HG03571 (cell line): Measurements from ENCODE around the gene MYO5B.

ENCODE experiments used
- ATAC-seq: cut with Tn5 transposase; IDR thresholded peaks from one replicate; pipeline ENCODE4 v1.9.1; 2021; ENCODE audit not compliant: unreplicated experiment

MYO5B gene

DNA sequence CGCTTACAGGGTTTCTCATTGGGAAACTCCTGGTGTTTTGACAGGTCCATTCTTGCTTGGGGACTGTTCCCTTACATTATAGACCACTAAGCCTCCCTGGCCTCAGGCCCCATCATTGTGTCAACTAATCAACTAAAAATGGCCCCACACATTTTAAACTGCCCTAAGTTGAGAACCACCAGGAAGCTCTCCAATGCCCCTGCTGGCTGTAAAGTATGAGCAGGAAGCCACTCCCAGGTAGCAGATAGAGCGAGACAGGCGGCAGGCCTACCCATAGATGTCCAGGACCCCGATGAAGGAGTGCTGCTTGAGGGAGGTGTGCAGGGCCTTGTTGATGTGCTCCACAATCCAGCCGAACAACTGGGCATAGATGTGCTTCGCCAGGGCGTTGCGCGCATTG lies 220.9 kb downstream of the MYO5B start:
- no peak for ATAC-seq

DNA sequence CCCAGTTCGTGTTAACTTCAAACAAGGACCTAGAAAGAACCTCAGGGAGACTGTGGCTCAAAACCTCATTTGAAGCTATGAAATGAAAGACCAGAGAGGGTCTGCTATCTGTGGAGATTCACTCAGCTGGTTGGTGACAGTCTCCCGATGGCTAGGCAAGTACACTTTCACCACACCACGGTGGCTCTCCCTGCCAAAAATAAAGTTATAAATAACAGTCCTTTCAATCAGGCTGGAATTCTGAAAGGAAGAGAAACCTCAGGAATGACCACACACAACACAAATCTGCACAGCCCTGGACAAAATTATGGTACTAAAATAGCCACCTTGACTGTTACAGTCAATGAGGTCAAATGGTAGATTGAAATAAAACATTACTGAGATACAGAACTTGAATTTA lies 221.4 kb downstream of the MYO5B start:
- no peak for ATAC-seq

DNA sequence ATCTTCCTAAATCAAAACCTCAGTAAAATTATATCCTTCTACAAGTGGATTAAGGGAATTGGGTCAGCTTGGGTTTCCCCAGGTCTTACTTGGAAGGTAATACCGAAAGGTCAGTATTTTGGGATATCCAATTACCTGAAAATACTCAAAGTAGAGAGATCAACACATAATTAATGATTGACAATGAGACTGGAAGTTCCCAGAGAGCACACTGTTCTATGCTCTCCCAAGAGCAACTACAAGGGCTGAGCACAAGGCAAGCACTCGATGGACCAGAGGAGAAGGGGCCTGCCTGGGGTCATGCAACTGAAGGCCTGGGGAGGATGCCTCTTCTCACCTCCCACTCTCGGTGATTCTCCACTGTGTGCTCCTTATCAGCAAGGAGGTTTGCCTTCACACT lies 222.4 kb downstream of the MYO5B start:
- ATAC-seq = no peak

DNA sequence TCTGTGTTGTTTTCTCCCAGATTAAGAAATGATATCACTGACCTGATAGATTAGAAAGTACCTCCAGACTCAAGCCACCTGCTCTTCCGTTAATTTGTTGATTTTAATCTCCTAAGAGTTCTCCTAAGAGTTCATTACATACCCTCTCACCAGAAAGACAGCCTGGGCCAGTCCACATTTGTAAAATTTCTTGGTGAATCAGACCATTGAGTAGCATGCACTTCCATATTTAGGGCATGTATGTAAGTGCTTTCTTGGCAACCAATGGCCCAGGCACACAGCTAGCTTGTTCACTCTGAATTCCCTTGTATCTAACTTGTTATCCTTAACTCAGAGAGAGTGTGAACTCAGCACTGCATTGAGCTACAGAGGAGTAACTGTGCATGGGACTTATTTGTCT lies 223.5 kb downstream of the MYO5B start:
- ATAC-seq = no peak

DNA sequence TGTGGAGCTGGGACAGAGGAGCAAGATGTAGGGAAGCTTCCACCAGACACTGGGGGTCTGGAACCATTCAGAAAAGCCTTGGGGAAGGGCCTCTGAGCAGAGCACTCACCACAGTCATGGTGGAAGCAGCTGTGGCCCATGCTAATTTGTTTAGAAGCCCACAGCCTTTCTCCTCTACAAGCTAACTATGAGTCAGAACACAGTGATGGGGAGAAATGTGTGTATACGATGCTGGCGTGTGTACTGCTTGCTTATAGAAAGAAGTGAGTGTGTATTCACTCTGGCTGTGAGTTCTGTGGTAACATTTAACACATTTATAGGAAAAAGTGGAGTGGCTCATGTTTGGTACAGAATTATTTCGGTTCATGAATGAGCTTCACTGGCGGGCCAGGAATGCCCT lies 224.6 kb downstream of the MYO5B start:
- ATAC-seq = peak; percentile 52

DNA sequence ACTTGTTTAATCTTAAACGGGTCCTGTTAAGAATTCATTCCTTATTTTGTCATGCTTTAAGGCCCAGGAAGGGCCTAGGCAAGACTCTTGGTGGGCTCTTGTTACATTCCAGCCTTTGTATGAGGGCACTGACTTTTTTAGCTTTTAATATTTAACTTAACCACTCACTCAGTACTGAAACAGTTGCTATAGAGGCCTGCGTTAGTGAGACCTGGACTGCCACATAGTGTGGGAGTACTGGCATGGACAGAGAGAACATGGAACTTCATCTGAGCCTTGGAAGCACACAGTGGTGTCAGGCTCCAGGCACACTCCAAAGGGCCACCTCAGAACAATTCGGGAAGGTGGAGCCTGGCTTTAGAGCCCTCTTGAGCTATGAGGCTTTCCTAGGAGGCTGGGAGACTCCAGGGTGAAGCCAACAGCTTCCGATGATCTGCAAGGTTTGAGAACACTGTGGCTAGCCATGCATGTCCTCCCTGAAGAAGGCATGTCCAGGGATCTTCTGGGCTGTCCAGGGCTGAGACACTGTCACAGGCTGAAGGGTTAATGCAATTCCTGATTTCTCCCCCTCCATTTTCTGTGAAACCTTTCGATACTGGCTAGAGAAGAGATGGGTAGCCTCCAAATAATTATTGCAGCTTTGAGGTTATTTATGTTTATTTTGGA lies 226.2 kb downstream of the MYO5B start:
- ATAC-seq = no peak

DNA sequence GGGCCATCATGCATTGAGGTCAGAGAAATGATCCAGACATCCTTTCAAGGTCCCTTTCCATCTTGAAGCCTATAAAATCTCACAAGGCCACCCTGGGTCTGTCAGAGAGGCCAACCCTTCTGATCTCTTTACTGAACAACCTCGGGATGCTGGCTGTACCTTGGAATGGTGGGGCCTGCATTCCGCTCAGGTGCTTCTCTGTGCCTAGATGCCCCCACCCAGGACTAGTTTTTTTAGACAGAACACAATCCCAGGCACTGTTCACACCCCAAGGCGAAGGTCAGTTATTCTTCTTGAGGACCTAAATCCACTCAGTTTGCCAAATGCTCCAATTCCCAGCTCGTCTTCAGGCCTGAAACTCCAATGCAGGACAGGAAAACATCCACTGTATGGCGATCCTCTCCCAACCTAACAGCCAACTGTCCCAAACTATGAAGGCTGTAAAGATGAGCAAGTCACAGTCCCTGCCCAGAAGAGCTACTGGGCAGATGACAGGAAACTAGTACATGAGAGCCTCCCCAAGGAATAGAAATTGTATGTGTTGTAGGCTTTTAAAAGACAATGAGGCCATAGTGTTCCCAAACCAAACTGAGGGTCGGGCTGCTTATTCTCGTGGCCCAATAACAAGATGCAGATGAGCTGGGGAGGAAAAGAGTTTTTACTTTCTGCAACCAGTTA lies 227.2 kb downstream of the MYO5B start:
- ATAC-seq = no peak

DNA sequence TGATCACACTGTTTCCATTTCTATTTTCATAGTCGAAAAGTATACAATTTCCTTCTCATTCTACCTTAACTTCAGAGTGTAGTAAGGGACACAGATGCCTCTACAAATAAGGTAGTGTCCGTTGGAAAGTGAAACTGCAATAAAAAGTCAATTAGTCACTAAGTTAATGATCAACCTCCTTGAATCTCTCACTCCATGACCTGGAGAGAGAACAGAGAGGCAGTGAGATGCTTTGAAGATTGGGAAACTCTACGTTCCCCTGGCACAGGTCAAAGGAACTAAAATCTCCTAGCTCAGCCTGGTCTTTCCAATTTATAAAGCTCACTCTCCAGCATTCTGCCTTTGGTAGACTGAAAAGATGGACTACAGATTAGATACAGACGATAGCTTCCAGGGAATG lies 227.8 kb downstream of the MYO5B start:
- peak; percentile 70 for ATAC-seq

DNA sequence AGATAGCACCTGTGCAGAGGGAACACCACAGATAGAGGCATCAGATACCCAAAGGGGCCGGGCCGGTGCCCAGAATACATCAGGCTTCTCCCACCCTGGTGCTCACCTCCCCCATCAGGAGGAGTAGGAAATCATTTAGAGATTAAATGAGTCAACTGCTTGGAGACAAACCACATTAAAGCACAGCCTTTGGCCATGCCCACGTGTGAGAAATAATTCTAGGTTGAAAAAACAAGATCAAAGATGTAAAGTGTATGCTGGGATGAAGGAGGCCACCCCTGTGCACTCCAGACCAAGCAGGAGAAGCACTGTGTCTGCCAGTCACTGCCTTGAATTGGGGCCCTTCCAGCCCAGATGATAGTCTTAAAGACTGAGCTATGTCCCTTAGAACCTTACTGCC lies 228.9 kb downstream of the MYO5B start:
- ATAC-seq = no peak

DNA sequence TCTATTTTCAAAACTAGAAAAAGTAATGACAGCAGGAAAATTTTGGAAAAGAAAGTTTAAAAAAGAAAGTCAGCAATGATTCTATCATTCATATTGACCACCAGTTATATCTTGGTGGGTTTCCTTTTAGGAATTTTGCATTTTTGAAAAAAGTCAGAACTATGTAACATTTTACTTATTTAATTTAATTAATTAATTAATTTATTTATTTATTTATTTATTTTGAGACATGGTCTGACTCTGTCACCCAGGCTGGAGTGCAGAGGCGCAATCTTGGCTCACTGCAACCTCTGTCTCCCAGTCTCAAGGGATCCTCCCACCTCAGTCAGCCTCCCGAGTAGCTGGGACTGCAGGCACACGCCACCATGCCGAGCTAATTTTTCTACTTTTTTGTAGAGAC lies 231.7 kb downstream of the MYO5B start:
- no peak for ATAC-seq

DNA sequence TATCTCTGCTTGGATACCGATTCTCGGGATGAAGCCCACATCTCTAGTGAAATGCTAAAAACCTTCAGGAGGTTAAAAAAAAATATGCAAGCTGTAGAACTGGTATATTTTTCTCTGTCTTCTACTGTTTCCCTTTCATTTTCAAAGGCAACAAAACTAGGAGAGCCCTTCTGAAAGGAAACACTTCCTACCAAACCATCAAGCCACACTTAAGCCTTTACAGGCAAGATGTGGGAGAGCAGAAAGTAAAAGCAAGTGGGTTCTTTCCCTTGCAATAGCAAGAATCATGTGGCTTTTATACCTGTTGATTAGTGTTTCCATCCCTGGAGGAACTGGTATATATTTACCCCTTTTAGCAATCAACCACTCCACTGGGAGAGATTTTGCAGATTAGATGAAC lies 233.7 kb downstream of the MYO5B start:
- no peak for ATAC-seq

DNA sequence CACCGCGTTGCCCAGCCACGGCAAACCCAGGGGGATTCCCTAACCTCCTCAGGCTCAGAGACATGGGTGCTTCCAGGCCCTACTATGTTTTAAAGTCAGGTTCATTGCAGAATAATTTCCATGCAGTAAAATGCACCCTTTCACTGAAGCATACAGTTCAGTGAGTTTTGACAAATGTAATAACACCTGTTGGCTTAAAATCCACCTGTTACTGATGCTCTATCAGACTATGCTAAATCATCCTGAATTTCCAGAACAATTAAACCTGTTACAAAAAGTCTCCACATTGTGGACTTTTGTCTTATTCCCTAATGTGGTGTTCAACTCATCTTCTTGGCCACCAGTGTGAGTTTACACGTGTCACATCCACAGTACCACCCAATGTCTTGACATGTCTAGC lies 234.6 kb downstream of the MYO5B start:
- ATAC-seq = no peak

DNA sequence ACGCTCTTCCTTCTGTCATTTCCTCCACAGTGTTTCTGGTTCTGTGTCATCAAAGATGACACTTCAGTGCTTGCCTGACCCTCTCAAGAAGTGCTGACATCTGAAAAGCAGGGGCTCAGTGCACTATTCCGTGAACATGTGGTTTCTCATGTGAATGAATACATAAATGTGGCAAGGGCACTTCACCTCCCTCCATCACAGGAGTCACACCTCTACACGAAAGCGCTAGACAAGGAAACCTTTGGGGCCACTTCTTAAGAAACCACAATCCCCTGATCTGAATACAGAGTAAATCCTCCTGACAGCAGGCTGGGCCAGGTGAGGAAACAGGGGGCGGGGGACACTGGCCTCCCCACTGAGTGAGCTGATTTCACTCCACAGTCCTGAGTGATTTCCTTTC lies 235.8 kb downstream of the MYO5B start:
- peak; percentile 70 for ATAC-seq

DNA sequence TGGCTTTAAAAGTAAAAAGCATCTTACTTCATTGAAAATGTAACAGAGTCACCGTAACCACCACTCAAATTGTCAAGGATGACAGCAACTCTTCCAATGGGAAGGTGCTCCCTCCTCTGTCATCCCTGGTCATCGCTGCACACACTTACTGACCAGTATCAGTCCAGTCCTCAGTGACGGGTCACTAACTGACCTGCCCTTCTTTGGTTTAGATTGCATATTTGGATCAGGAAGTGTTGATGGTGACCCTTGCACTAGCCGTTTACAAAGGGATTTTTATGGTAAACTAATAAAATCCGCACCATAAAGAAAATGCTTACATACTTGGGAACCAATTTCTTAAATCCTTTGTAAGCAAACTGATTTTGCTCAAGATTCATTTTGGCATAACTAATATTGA lies 239.7 kb downstream of the MYO5B start:
- ATAC-seq = no peak

DNA sequence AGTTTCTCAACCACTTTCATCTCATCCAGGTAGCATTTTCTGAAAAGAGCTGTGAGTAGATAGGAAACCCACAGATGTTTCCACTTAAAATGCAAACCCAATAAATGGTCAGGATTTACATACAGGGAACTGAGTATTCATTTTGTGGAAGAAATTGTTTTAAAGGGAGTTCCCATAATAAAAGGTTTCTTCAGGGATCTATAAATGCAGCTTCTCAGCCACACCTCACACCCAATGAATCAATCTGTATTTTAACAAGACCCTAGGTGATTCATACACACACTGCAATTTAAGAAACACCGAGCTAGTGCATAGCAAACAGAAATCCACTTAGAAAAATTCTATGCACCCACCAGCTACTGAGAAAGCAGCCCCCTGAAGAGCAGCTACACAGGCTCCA lies 241.6 kb downstream of the MYO5B start:
- ATAC-seq = no peak

DNA sequence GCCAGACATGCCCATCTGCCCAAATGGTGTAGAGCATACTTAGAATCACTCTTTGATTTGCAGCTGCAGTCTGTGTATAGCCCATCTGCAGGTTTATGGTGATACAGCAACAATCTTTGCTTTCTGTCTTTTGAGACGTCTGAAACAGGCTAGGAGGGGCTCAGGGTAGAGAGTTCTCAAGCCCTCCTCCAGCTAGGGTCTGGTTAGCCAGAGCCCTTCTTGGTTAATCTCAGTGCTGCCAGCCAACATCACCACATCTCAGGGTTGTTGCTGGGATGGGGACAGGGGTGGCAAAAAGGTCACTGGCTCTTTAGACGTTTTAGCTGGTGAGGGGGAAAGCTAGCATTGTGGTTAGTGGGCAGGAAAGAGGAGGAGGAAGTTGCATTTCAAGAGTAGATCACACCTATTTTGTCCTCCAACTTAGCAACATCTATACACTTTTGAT lies 245.0 kb downstream of the MYO5B start:
- ATAC-seq = no peak

DNA sequence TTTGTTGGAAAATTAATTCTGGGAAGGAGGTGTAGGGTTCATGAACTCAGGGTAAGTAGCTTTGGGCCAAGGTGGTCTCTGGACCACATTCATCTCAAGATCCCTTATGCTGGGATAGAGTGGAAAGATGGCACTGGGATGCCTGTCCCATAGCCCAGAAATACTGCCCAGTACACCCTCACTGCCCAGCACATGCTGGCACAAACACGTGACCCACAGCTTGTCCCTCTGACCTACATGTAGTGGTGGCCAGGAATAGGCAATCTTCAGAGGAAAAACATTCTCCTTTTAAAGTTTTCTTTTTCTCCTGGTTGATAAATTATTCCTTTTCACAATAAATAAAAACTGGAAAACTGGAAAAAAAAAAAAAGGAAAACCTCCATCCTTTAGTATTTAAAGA lies 246.0 kb downstream of the MYO5B start:
- ATAC-seq = no peak

DNA sequence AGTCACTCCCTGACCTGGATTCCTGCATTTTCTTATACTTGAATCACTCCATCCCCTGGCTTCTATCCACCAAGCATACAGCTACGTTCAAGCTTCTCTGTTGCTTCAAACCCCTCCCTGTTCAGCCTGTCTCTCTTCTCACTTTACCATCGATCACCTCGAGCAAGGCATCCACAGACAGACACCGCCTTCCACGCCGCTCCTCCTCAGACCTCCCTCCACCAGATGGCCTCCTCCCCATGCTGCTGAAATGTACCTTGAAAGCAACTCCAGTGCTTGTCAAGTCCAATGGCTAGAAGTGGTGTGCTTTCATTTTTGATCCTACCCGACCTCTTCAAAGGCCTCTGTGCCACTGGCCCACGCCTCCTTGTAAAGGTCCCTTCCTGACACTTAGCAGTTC lies 250.3 kb downstream of the MYO5B start:
- no peak for ATAC-seq

DNA sequence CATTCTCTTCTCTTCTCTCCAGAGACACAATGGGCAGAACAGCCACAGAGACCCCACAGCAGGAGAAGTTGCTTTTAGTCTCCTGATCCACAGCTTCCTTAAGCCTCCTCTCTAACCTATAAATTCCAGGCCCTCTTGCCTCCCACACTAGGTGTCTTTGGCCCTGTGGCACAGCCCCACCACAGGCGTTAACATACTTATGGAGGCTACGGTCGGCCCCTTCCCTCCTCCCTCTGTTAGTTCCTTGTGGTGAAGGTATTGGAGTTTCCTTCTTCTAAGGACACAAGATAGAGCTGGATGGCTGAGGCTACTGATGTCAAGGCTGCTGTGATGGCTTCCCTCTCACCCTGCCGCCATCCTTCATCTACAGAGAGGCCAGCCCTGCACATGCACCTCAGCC lies 258.1 kb downstream of the MYO5B start:
- no peak for ATAC-seq

DNA sequence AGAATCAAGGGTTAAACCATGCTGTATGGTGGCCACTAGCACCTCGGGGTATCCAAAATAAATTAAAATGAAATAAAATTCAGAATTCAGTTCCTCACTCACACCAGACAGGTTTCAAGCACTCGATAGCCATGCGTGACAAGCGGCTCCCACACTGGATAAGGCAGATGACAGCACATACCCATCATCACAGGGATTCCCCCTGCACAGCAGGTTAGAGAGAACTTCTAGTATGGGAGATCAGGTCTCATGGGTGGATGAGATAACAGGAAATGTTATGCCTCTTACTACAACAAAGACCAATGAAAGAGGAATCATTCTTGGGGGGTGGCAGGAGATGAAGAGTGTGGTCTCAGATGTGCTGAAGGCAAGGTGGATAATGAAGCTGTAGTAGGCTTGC lies 259.7 kb downstream of the MYO5B start:
- ATAC-seq = no peak

DNA sequence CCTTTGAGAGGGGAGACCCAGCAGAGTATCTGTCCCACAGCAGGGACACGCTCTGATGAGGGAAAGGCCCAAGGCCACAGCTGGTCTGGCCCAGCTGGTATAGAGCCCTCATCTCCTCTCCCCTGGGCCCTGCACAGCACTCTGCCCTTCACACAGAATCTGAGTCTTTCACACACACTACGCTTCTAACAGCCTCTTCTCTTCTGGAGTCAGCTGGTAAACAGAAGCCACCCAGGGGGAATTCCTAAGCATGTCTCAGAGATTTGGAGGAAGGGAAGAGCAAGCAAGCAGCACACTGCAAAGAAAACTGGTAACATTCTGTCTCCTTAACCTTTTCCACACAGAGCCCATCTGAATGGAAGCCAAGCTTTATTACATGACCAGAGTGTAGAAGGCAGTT lies 260.5 kb downstream of the MYO5B start:
- no peak for ATAC-seq

DNA sequence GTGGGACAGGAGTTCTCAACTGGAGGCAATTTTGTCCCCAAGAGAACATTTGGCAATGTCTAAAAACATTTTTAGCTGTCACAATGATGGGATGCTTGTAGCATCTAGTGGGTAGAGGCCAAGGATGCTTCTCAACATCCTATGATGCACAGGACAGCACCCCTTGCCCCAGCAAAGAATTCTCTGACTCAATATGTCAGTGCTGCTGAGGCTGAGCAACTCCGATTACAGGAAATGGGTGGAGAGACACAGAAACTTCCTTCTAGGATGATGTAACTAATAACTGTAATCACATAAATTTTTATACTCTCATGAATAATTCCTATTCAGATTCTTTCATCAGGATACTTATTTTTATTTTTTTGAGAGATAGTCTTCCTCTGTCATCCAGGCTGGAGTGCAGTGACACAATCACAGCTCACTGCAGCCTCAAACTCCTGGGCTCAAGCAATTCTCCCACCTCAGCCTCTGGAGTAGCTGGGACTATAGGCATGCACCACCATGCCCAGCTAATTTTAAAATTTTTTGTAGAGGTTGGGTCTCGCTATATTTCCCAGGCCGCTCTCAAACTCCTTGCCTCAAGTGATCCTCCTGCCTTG lies 261.3 kb downstream of the MYO5B start:
- no peak for ATAC-seq

DNA sequence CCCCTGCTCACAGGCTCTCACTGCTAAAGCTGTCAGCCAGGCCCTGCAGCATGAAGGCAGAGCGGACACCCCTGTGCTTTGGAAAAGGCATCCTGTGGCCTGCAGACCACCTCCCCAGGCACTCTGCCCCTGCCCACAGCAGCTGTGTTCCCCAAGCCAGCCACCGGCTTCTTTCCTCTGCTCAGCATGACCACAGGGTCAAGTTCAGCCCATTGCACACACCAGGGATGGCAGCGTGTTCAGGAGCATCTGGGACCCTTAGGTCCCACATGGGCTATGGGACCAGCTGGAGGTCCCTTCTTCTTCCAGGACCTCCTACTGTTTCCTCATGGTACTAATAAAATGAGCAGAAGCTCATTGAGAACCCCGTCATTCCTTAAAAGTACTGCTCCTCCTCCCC lies 263.2 kb downstream of the MYO5B start:
- no peak for ATAC-seq
